Measurements from ENCODE around the gene BPIFB1.

DNA sequence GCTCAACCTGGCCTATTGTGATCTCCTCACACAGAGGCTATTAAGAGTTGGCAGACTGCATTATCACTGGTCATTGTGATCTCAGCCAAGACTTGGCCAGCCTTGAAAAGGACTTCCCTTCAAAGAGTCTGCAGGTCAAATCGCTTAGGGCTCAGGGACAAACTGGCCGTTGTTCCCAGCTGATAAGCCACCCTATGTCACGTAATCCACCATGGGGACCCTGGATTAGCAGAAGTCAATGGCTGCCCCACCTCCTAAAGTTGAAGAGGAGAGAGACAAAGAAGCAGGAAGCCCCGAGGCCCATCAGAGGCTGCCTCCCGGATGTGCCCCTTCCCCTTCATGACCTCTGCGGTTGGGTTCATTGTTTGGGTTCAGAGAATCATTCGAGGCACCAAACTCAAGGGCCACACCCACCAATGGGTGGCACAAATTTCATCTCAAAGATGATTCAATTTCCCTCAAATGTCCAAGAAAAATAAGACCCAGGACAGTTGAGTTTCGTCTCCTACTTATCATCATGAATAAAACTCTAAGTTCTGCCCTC is 56.6 kb downstream of the BPIFB1 start:
- TF ChIP-seq POLR2A (IDR thresholded peaks at IDR 0.05) = no peak
- TF ChIP-seq, protein P1, sequence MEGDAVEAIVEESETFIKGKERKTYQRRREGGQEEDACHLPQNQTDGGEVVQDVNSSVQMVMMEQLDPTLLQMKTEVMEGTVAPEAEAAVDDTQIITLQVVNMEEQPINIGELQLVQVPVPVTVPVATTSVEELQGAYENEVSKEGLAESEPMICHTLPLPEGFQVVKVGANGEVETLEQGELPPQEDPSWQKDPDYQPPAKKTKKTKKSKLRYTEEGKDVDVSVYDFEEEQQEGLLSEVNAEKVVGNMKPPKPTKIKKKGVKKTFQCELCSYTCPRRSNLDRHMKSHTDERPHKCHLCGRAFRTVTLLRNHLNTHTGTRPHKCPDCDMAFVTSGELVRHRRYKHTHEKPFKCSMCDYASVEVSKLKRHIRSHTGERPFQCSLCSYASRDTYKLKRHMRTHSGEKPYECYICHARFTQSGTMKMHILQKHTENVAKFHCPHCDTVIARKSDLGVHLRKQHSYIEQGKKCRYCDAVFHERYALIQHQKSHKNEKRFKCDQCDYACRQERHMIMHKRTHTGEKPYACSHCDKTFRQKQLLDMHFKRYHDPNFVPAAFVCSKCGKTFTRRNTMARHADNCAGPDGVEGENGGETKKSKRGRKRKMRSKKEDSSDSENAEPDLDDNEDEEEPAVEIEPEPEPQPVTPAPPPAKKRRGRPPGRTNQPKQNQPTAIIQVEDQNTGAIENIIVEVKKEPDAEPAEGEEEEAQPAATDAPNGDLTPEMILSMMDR (IDR thresholded peaks at IDR 0.05) = no peak

Data from sigmoid colon (tissue), 3 donors.